CD14-positive monocyte (primary cell): ENCODE measurements around the gene FGF14. TPM values are rescaled to one million over a fixed set of nuclear protein-coding genes. Genes with fewer than 3 reads are reported as not detected.

Experiments used
- DNase-seq, 3 donors: peaks; one replicate each; pipeline ENCODE4 v3.0.0-alpha.2; 2011 to 2022
- H2AFZ ChIP-seq: 2 replicates; pipeline ENCODE4 v1.6.0; 2012; ENCODE audit warnings: mild to moderate bottlenecking, low read depth, low read length, inconsistent platforms; ENCODE audit not compliant: insufficient read depth, poor library complexity, severe bottlenecking
- H3K27ac ChIP-seq, 2 donors: 1 replicate in 1 of 2; 2 replicates in 1 of 2; pipeline ENCODE4 v1.5.1; 2012 to 2013; ENCODE audit warnings: low read length in 2 of 2, control low read depth in 1 of 2, inconsistent platforms in 1 of 2, low read depth in 1 of 2, mild to moderate bottlenecking in 1 of 2
- H3K27me3 ChIP-seq, 2 donors: one replicate each; pipeline versions ENCODE4 v1.6.0 to v1.6.1; 2011 to 2013; ENCODE audit warnings: low read length in 2 of 2; ENCODE audit not compliant: control insufficient read depth in 2 of 2, insufficient read depth in 2 of 2
- H3K36me3 ChIP-seq, 2 donors: replicated peaks in 1 of 2; 1 replicate in 1 of 2; 2 replicates in 1 of 2; pipeline versions ENCODE4 v1.5.1 to v1.6.1; 2012 to 2013; ENCODE audit warnings: low read length in 2 of 2, control low read depth in 1 of 2, inconsistent platforms in 1 of 2, mild to moderate bottlenecking in 1 of 2; ENCODE audit not compliant: insufficient read depth in 2 of 2, control insufficient read depth in 1 of 2
- H3K4me1 ChIP-seq, 2 donors: 1 replicate in 1 of 2; 2 replicates in 1 of 2; pipeline versions ENCODE4 v1.5.1 to v1.6.1; 2012 to 2013; ENCODE audit warnings: low read length in 2 of 2, control low read depth in 1 of 2, inconsistent platforms in 1 of 2, mild to moderate bottlenecking in 1 of 2, moderate library complexity in 1 of 2; ENCODE audit not compliant: insufficient read depth in 2 of 2, control insufficient read depth in 1 of 2
- H3K4me2 ChIP-seq: replicated peaks from 2 replicates; pipeline ENCODE3; 2012; ENCODE audit warnings: low read length, moderate library complexity, mild to moderate bottlenecking; ENCODE audit not compliant: poor library complexity, severe bottlenecking; ENCODE audit errors: extremely low read depth
- H3K4me3 ChIP-seq, 3 experiments: fragments of 200-600 bp in 1 of 3; sonication (generic) in 1 of 3; replicated peaks in 1 of 3; 1 replicate in 2 of 3; 2 replicates in 1 of 3; pipeline ENCODE4 v1.5.1; 2011 to 2013; ENCODE audit warnings: low read length in 3 of 3, mild to moderate bottlenecking in 3 of 3, control low read depth in 2 of 3, low read depth in 2 of 3, inconsistent platforms in 1 of 3, moderate library complexity in 1 of 3
- H3K79me2 ChIP-seq: 2 replicates; pipeline ENCODE4 v1.6.0; 2012; ENCODE audit warnings: mild to moderate bottlenecking, control low read depth, inconsistent platforms, low read length, moderate library complexity; ENCODE audit not compliant: insufficient read depth
- H3K9ac ChIP-seq: 2 replicates; pipeline ENCODE4 v1.6.0; 2017; ENCODE audit warnings: low read length, mild to moderate bottlenecking; ENCODE audit not compliant: insufficient read depth, poor library complexity, severe bottlenecking
- H3K9me3 ChIP-seq, 2 donors: replicated peaks in 1 of 2; 1 replicate in 1 of 2; 2 replicates in 1 of 2; pipeline versions ENCODE4 v1.5.1 to v1.6.1; 2012 to 2013; ENCODE audit warnings: low read length in 2 of 2, control low read depth in 1 of 2; ENCODE audit not compliant: control insufficient read depth in 1 of 2, insufficient read depth in 1 of 2
- H4K20me1 ChIP-seq: 2 replicates; pipeline ENCODE4 v1.6.0; 2012; ENCODE audit warnings: mild to moderate bottlenecking, low read length, control low read depth, moderate library complexity; ENCODE audit not compliant: insufficient read depth
- H3K27ac Mint-ChIP-seq, 7 donors: one replicate each; pipeline ENCODE4 v1.8.0; 2020; ENCODE audit warnings: mild to moderate bottlenecking in 7 of 7, mixed read lengths in 7 of 7, moderate library complexity in 6 of 7, inconsistent platforms in 2 of 7
- H3K27me3 Mint-ChIP-seq, 3 donors: one replicate each; pipeline ENCODE4 v1.8.0; 2021 to 2022; ENCODE audit warnings: low read depth in 3 of 3, mild to moderate bottlenecking in 3 of 3, mixed read lengths in 3 of 3, moderate library complexity in 3 of 3, inconsistent platforms in 1 of 3
- H3K36me3 Mint-ChIP-seq, 2 donors: one replicate each; pipeline ENCODE4 v1.8.0; 2020; ENCODE audit warnings: mixed read lengths in 2 of 2, inconsistent platforms in 1 of 2, mild to moderate bottlenecking in 1 of 2
- H3K4me1 Mint-ChIP-seq: one replicate; pipeline ENCODE4 v1.8.0; 2020; ENCODE audit warnings: mild to moderate bottlenecking, mixed read lengths
- H3K4me3 Mint-ChIP-seq, 2 donors: one replicate each; pipeline ENCODE4 v1.8.0; 2020; ENCODE audit warnings: mild to moderate bottlenecking in 2 of 2, mixed read lengths in 2 of 2, moderate library complexity in 1 of 2
- H3K9me3 Mint-ChIP-seq, 7 donors: one replicate each; pipeline ENCODE4 v1.8.0; 2020 to 2022; ENCODE audit warnings: mixed read lengths in 7 of 7, mild to moderate bottlenecking in 6 of 7, moderate library complexity in 6 of 7, inconsistent platforms in 2 of 7
- WGBS: methylation state at CpG from one replicate; pipeline ENCODE4 v1.1.5; 2013; ENCODE audit warnings: missing lambda C conversion rate; ENCODE audit not compliant: insufficient coverage; 5-methylcytosine and 5-hydroxymethylcytosine counted together
- intact Hi-C, 2 donors: fragments of 100-400 bp; cut with micrococcal nuclease; formaldehyde crosslinking; loops; one replicate each; pipeline versions ENCODE4 v1.15.0 to v1.15.1; 2023
- polyA plus RNA-seq, 3 donors: library from polyadenylated mRNA; depleted of rRNA in 1 of 3; unstranded in 2 of 3; stranded (reverse) in 1 of 3; fragments of 300-500 nt in 2 of 3; fragments of >200 nt in 1 of 3; fragmentation: Illumina TruSeq in 2 of 3; gene quantifications; 1 replicate in 2 of 3; 2 replicates in 1 of 3; pipeline ENCODE4 v1.2.3, GENCODE V29; 2012 to 2021
- TF ChIP-seq, protein P1 (sequence below): fragments of 200-600 bp; IDR thresholded peaks from one replicate; pipeline ENCODE4 v1.8.0; 2022; ENCODE audit warnings: antibody characterized with exemption, mild to moderate bottlenecking

Gene FGF14
- polyA plus RNA-seq, 3 donors = not detected

DNA sequence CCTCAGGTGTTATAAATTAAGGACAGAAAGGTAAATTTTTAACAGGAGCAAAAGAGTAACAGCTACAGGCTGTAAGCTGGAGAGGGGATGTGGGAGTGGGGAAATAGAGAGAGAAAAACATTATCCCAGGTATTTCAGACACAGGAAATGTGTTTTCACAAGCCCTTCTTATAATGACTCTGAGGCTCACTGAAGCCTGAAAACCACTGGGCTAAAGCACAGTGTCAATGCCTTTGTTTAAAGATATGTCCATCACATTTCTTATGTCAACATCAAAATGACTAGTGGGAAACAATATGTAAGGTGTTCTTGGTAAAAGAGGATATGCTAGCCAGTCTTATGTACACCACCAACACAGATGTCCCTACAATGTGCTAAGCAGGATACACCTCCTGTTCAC, 365.9 kb downstream of the FGF14 start:
- Mint-ChIP-seq H3K4me1 (no peaks in the 10 kb centered on the region), H3K9me3 (peaks cover 0 to 8% (median 2%) of the 10 kb centered on the region in 7 donors), H3K27me3 (no peaks in the 10 kb centered on the region), H3K4me3 (no peak overlapping the region), H3K27ac (no peak overlapping the region), H3K36me3 (no peaks in the 10 kb centered on the region)
- no peaks in the 10 kb centered on the region for H3K79me2 ChIP-seq
- no peak overlapping the region for H3K9ac ChIP-seq
- H4K20me1 ChIP-seq = no peaks in the 10 kb centered on the region
- H3K36me3 ChIP-seq = no peaks in the 10 kb centered on the region
- no peak overlapping the region for H3K4me3 ChIP-seq
- no peaks in the 10 kb centered on the region for H3K9me3 ChIP-seq
- no peaks in the 10 kb centered on the region for H3K27me3 ChIP-seq
- no peak for DNase-seq
- H3K27ac ChIP-seq = no peak overlapping the region
- intact Hi-C loops = no loop called here
- TF ChIP-seq, protein P1, sequence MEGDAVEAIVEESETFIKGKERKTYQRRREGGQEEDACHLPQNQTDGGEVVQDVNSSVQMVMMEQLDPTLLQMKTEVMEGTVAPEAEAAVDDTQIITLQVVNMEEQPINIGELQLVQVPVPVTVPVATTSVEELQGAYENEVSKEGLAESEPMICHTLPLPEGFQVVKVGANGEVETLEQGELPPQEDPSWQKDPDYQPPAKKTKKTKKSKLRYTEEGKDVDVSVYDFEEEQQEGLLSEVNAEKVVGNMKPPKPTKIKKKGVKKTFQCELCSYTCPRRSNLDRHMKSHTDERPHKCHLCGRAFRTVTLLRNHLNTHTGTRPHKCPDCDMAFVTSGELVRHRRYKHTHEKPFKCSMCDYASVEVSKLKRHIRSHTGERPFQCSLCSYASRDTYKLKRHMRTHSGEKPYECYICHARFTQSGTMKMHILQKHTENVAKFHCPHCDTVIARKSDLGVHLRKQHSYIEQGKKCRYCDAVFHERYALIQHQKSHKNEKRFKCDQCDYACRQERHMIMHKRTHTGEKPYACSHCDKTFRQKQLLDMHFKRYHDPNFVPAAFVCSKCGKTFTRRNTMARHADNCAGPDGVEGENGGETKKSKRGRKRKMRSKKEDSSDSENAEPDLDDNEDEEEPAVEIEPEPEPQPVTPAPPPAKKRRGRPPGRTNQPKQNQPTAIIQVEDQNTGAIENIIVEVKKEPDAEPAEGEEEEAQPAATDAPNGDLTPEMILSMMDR = no peak
- H2AFZ ChIP-seq = no peak overlapping the region
- no peaks in the 10 kb centered on the region for H3K4me1 ChIP-seq
- no peak overlapping the region for H3K4me2 ChIP-seq

DNA sequence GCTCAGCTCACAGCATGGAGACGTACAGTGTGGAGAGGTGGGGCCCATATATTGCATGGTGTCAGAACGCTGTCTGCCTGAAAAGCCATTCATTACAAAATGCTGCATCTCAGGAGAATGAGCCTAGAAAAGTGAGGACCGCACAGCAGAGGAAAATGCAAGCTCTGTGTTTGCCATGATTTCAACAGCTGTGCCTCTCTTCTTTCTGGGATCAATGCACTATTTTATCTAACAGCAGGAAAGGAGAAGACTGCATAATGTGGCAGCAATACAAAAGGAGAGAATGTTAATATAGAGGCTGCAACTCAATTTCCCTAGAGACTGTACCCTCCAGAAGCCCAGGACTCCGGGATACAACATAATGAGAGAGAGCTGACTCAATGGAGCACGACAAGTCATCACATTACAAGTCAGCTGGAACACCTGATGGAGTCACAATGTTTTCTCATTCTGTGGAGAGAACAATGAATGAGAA, 368.0 kb downstream of the FGF14 start:
- no peaks in the 10 kb centered on the region for H3K4me1 ChIP-seq
- WGBS = 83% methylated on average over 2 of the region's 5 CpGs
- H3K4me3 ChIP-seq = no peak overlapping the region
- TF ChIP-seq, protein P1 = no peak
- H3K27ac Mint-ChIP-seq = no peak overlapping the region
- H3K4me2 ChIP-seq = no peak overlapping the region
- H2AFZ ChIP-seq = no peak overlapping the region
- H3K27ac ChIP-seq = no peak overlapping the region
- H3K36me3 ChIP-seq = no peaks in the 10 kb centered on the region
- no peaks in the 10 kb centered on the region for H3K27me3 ChIP-seq
- no peaks in the 10 kb centered on the region for H3K4me1 Mint-ChIP-seq
- H4K20me1 ChIP-seq = no peaks in the 10 kb centered on the region
- intact Hi-C loops = no loop called here
- H3K27me3 Mint-ChIP-seq = no peaks in the 10 kb centered on the region
- no peaks in the 10 kb centered on the region for H3K36me3 Mint-ChIP-seq
- H3K79me2 ChIP-seq = no peaks in the 10 kb centered on the region
- H3K9ac ChIP-seq = no peak overlapping the region
- DNase-seq = no peak
- no peaks in the 10 kb centered on the region for H3K9me3 ChIP-seq
- H3K4me3 Mint-ChIP-seq = no peak overlapping the region
- peaks cover 0 to 8% (median 0%) of the 10 kb centered on the region in 7 donors for H3K9me3 Mint-ChIP-seq
